ENCODE data around the gene TTLL8. TPM values are rescaled to one million over a fixed set of nuclear protein-coding genes. Genes with fewer than 3 reads are reported as not detected.

TTLL8 gene
- total and polyA plus RNA-seq, 2 of the 8 experiments (the other 6 are each of a cell fraction or from before 2014, with no cell fraction given), result not detected

GRCh38 chr22:50063589-50064393 is 5.7 kb upstream of the TTLL8 start:
- 90% methylated on average over 16 of the region's 23 CpGs; no CpG with 5 or more reads in 1 of the 2 experiments for WGBS, 2 experiments (ENCODE audit: extremely low coverage in 1 of 2, insufficient coverage in 1 of 2, insufficient read length in 1 of 2, insufficient replicate concordance in 2 of 2, low coverage in 1 of 2, low lambda C conversion rate in 2 of 2, missing lambda C conversion rate in 1 of 2)
- no peak for TF ChIP-seq PHF8 (conservative IDR thresholded peaks at IDR 0.05; ENCODE audit: low read depth, low read length)

More at GRCh38 chr22:50063589-50064393, 5.7 kb upstream of the TTLL8 start:
- no peak overlapping the region for H3K18ac ChIP-seq (ENCODE audit: extremely low read depth, low read length)
- H3K4me1 ChIP-seq (replicated peaks in 1 of 4; ENCODE audit: control insufficient read depth in 3 of 4, insufficient read depth in 4 of 4, low read length in 3 of 4), result peaks cover 0 to 11% (median 2%) of the 10 kb centered on the region in 4 experiments; a peak in 4 of 7 replicates
- no peak overlapping the region for H3K4me3 ChIP-seq (ENCODE audit: extremely low read depth in 1 of 4, insufficient read depth in 2 of 4, low read depth in 3 of 4, low read length in 4 of 4)
- no peak overlapping the region for H3K56ac ChIP-seq (replicated peaks; ENCODE audit: insufficient read length, low read depth, low read length)
- H3K27ac ChIP-seq (ENCODE audit: low read depth, low read length), result no peak overlapping the region
- no peaks in the 10 kb centered on the region for H3K79me1 ChIP-seq (ENCODE audit: low read depth, low read length)
- no peak overlapping the region for H2AFZ ChIP-seq (ENCODE audit: low read length)
- no peak overlapping the region; the same call in 1 of the 2 replicates for H4K8ac ChIP-seq (ENCODE audit: extremely low read depth, insufficient read depth, low read length)
- no peaks in the 10 kb centered on the region for H4K20me1 ChIP-seq (replicated peaks in 1 of 2; ENCODE audit: control insufficient read depth in 1 of 2, insufficient read depth in 2 of 2, low read length in 2 of 2)
- ChIA-PET CTCF (ENCODE audit: partially characterized antibody) (interaction anchor here (0.9 to 2.0 kb wide), 6 partner anchors 12 to 133 kb away, joined by 3 to 7 read pairs (median 5); partner anchors contain the start of gene MLC1), POLR2A (ENCODE audit: partially characterized antibody) (interaction anchor here (1.1 kb wide), 1 partner anchor 9 kb away, joined by 4 read pairs; no protein-coding TSS in a partner anchor)
- DNase-seq (ENCODE audit: low read depth in 1 of 2, low spot score in 2 of 2) (no peak), FAIRE-seq (no peak)
- no peak overlapping the region for H3K9ac ChIP-seq (replicated peaks in 1 of 4; ENCODE audit: extremely low read depth in 1 of 4, low read depth in 3 of 4, low read length in 3 of 4)
- no peak overlapping the region for H2AK5ac ChIP-seq (ENCODE audit: low read depth, low read length)
- no peak overlapping the region for H3K4me2 ChIP-seq (ENCODE audit: insufficient read depth in 1 of 2, low read depth in 2 of 2, low read length in 2 of 2)
- H2BK12ac ChIP-seq (ENCODE audit: low read depth, low read length), result no peak overlapping the region
- H3K9me3 ChIP-seq (ENCODE audit: insufficient read depth in 2 of 2, low read depth in 1 of 2, low read length in 1 of 2), result no peaks in the 10 kb centered on the region
- H2BK120ac ChIP-seq (replicated peaks; ENCODE audit: low read depth, low read length), result no peak overlapping the region
- no peak overlapping the region for H4K91ac ChIP-seq (replicated peaks; ENCODE audit: insufficient read length, low read length)
- no peak overlapping the region for H2BK5ac ChIP-seq (ENCODE audit: low read depth, low read length)
- peaks cover 7% of the 10 kb centered on the region; the same call in 1 of the 2 replicates for H3K23me2 ChIP-seq (ENCODE audit: low read depth, low read length)
- H2BK20ac ChIP-seq (ENCODE audit: low read length), result no peak overlapping the region
- no peak overlapping the region for H3K23ac ChIP-seq (ENCODE audit: insufficient read length)
- no peaks in the 10 kb centered on the region for H3K79me2 ChIP-seq (ENCODE audit: control insufficient read depth in 1 of 2, insufficient read depth in 2 of 2, low read length in 2 of 2)
- H3K4ac ChIP-seq (replicated peaks; ENCODE audit: insufficient read length, low read depth, low read length), result no peak overlapping the region
- H3K27me3 ChIP-seq (replicated peaks in 1 of 4; ENCODE audit: control insufficient read depth in 3 of 4, extremely low read depth in 1 of 4, insufficient read depth in 3 of 4, low read length in 3 of 4), result peaks cover 0 to 5% (median under 1%) of the 10 kb centered on the region in 4 experiments; a peak in 5 of 7 replicates
- H2BK15ac ChIP-seq (ENCODE audit: low read length), result no peak overlapping the region
- H3K14ac ChIP-seq (ENCODE audit: insufficient read length), result no peak overlapping the region
- no peak overlapping the region for H4K5ac ChIP-seq (ENCODE audit: insufficient read length, low read depth, low read length)
- no peaks in the 10 kb centered on the region for H3K36me3 ChIP-seq (ENCODE audit: control insufficient read depth in 2 of 4, insufficient read depth in 4 of 4, low read length in 3 of 4)

All from H1 (cell line).